ENCODE results near the gene EXOG.

DNA sequence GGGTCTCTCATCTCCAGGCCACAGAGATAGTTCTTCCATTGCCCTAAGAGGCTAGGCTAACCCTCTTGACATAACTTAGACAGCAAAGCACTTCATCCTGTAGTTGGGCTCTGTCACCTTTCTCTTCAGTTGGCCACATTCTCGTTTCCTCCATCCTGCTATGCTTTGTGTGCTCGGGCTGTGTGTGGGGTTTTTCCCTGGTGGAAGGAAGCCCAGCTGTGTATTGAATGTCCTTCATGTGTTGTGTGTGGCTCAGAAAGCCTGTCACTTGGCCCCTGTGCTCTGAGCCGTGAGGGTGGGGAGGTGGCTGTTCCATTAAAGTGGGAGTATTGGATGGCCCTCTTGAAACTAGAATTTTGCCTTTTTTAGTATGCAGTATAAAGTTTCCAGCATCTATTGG is 8.8 kb upstream of the EXOG start:
- TF ChIP-seq, protein P1, sequence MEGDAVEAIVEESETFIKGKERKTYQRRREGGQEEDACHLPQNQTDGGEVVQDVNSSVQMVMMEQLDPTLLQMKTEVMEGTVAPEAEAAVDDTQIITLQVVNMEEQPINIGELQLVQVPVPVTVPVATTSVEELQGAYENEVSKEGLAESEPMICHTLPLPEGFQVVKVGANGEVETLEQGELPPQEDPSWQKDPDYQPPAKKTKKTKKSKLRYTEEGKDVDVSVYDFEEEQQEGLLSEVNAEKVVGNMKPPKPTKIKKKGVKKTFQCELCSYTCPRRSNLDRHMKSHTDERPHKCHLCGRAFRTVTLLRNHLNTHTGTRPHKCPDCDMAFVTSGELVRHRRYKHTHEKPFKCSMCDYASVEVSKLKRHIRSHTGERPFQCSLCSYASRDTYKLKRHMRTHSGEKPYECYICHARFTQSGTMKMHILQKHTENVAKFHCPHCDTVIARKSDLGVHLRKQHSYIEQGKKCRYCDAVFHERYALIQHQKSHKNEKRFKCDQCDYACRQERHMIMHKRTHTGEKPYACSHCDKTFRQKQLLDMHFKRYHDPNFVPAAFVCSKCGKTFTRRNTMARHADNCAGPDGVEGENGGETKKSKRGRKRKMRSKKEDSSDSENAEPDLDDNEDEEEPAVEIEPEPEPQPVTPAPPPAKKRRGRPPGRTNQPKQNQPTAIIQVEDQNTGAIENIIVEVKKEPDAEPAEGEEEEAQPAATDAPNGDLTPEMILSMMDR (IDR thresholded peaks at IDR 0.05): no peak
- no peak for TF ChIP-seq POLR2A (IDR thresholded peaks at IDR 0.05)

Data from adrenal gland (tissue), 5 donors.